ENCODE data around the gene GALNT18.

GRCh38 chr11:11480971-11481370 is 140.8 kb downstream of the GALNT18 start:
- TF ChIP-seq EP300 (IDR thresholded peaks at IDR 0.05; ENCODE audit: borderline replicate concordance), result no peak
- no peak for TF ChIP-seq EGR1 (IDR thresholded peaks at IDR 0.05)
- TF ChIP-seq, protein P1, sequence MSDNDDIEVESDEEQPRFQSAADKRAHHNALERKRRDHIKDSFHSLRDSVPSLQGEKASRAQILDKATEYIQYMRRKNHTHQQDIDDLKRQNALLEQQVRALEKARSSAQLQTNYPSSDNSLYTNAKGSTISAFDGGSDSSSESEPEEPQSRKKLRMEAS (IDR thresholded peaks at IDR 0.05), result no peak
- TF ChIP-seq TEAD4 (IDR thresholded peaks at IDR 0.05), result no peak
- no peak for TF ChIP-seq CREB1 (IDR thresholded peaks at IDR 0.05; ENCODE audit: low read depth)
- TF ChIP-seq TAF1 (IDR thresholded peaks at IDR 0.05; ENCODE audit: low read depth), result no peak
- TF ChIP-seq, protein P2, sequence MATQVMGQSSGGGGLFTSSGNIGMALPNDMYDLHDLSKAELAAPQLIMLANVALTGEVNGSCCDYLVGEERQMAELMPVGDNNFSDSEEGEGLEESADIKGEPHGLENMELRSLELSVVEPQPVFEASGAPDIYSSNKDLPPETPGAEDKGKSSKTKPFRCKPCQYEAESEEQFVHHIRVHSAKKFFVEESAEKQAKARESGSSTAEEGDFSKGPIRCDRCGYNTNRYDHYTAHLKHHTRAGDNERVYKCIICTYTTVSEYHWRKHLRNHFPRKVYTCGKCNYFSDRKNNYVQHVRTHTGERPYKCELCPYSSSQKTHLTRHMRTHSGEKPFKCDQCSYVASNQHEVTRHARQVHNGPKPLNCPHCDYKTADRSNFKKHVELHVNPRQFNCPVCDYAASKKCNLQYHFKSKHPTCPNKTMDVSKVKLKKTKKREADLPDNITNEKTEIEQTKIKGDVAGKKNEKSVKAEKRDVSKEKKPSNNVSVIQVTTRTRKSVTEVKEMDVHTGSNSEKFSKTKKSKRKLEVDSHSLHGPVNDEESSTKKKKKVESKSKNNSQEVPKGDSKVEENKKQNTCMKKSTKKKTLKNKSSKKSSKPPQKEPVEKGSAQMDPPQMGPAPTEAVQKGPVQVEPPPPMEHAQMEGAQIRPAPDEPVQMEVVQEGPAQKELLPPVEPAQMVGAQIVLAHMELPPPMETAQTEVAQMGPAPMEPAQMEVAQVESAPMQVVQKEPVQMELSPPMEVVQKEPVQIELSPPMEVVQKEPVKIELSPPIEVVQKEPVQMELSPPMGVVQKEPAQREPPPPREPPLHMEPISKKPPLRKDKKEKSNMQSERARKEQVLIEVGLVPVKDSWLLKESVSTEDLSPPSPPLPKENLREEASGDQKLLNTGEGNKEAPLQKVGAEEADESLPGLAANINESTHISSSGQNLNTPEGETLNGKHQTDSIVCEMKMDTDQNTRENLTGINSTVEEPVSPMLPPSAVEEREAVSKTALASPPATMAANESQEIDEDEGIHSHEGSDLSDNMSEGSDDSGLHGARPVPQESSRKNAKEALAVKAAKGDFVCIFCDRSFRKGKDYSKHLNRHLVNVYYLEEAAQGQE (IDR thresholded peaks at IDR 0.05; ENCODE audit: low read depth), result no peak
- no peak for TF ChIP-seq FOXM1 (IDR thresholded peaks at IDR 0.05; ENCODE audit: borderline replicate concordance, low read depth)
- TF ChIP-seq NFIC (IDR thresholded peaks at IDR 0.05), result no peak
- TF ChIP-seq CEBPB (IDR thresholded peaks at IDR 0.05), result no peak
- no peak for TF ChIP-seq RAD21 (IDR thresholded peaks at IDR 0.05; ENCODE audit: low read depth)
- no peak for TF ChIP-seq USF1 (IDR thresholded peaks at IDR 0.05)

Measured in Ishikawa (cell line).